Hepatocyte (in vitro differentiated cells): Measurements from ENCODE around the gene FBXO15. TPM values are rescaled to one million over a fixed set of nuclear protein-coding genes. Genes with fewer than 3 reads are reported as not detected.

Source experiments
- DNase-seq: peaks from one replicate; pipeline ENCODE4 v3.0.0-alpha.2; 2016; ENCODE audit warnings: low spot score
- H2AFZ ChIP-seq: fragments of 200-600 bp; sonication (generic); 2 replicates; pipeline ENCODE4 v1.6.0; 2016; ENCODE audit warnings: antibody characterized with exemption, mild to moderate bottlenecking
- H3K27ac ChIP-seq: fragments of 200-600 bp; sonication (generic); 2 replicates; pipeline ENCODE4 v1.5.1; 2016; ENCODE audit warnings: mild to moderate bottlenecking
- H3K27me3 ChIP-seq: fragments of 200-600 bp; sonication (generic); 2 replicates; pipeline ENCODE4 v1.6.1; 2016
- H3K36me3 ChIP-seq: fragments of 200-600 bp; sonication (generic); replicated peaks from 2 replicates; pipeline ENCODE4 v1.5.1; 2016; ENCODE audit warnings: low read depth; ENCODE audit not compliant: insufficient read depth
- H3K4me1 ChIP-seq: fragments of 200-600 bp; sonication (generic); 2 replicates; pipeline ENCODE4 v1.5.1; 2016; ENCODE audit warnings: mild to moderate bottlenecking, moderate library complexity; ENCODE audit not compliant: insufficient read depth
- H3K4me2 ChIP-seq: fragments of 200-600 bp; sonication (generic); 2 replicates; pipeline ENCODE4 v1.6.0; 2016
- H3K4me3 ChIP-seq: fragments of 200-600 bp; sonication (generic); 2 replicates; pipeline ENCODE4 v1.5.1; 2016; ENCODE audit warnings: mild to moderate bottlenecking
- H3K79me2 ChIP-seq: fragments of 200-600 bp; sonication (generic); 2 replicates; pipeline ENCODE4 v1.6.0; 2017; ENCODE audit warnings: mild to moderate bottlenecking
- H3K9me2 ChIP-seq: fragments of 200-600 bp; sonication (generic); replicated peaks from 2 replicates; pipeline ENCODE4 v1.6.0; 2017; ENCODE audit warnings: mild to moderate bottlenecking; ENCODE audit not compliant: insufficient read depth
- H3K9me3 ChIP-seq: fragments of 200-600 bp; sonication (generic); 2 replicates; pipeline ENCODE4 v1.5.1; 2016; ENCODE audit warnings: low read depth, mild to moderate bottlenecking
- H4K20me1 ChIP-seq: fragments of 200-600 bp; sonication (generic); 2 replicates; pipeline ENCODE4 v1.6.0; 2016; ENCODE audit warnings: mild to moderate bottlenecking; ENCODE audit not compliant: insufficient read depth, poor library complexity, severe bottlenecking
- EZH2 ChIP-seq: fragments of 200-600 bp; sonication (generic); IDR thresholded peaks from 2 replicates; pipeline ENCODE4 v1.6.1; 2016; ENCODE audit warnings: antibody characterized with exemption, mild to moderate bottlenecking, borderline replicate concordance
- EZH2phosphoT487 ChIP-seq: fragments of 200-600 bp; sonication (generic); IDR thresholded peaks from one replicate; pipeline ENCODE4 v1.6.1; 2018; ENCODE audit warnings: antibody characterized with exemption, mild to moderate bottlenecking, low read depth, moderate library complexity; ENCODE audit not compliant: unreplicated experiment, severe bottlenecking
- WGBS: methylation state at CpG from one replicate; pipeline ENCODE4 v1.1.6; 2016; ENCODE audit warnings: low lambda C conversion rate; ENCODE audit errors: missing lambda C conversion rate; 5-methylcytosine and 5-hydroxymethylcytosine counted together
- polyA plus RNA-seq: library from polyadenylated mRNA; unstranded; fragments of >200 nt; fragmentation: Nextera tagmentation; extraction: Ambion mirVana; gene quantifications from 2 replicates; pipeline ENCODE4 v1.2.1, GENCODE V29; 2016
- total RNA-seq: library from RNA; depleted of rRNA; stranded (reverse); fragments of >200 nt; gene quantifications from 2 replicates; pipeline ENCODE4 v1.2.3, GENCODE V29; 2014
- TF ChIP-seq, protein P1 (sequence below): fragments of 200-600 bp; sonication (generic); IDR thresholded peaks from 2 replicates; pipeline ENCODE4 v1.5.1; 2016; ENCODE audit warnings: antibody characterized with exemption, mild to moderate bottlenecking; ENCODE audit not compliant: poor library complexity

FBXO15 gene
- total and polyA plus RNA-seq, 2 experiments from 2014 or later, result 0.69 to 0.93 TPM

GRCh38 chr18:74142252-74142651 lies 5.4 kb downstream of the FBXO15 start:
- 83% methylated on average over 2 of the region's 2 CpGs for WGBS
- no peaks in the 10 kb centered on the region for H3K36me3 ChIP-seq
- DNase-seq, result no peak
- TF ChIP-seq EZH2phosphoT487, result no peak
- TF ChIP-seq, protein P1, sequence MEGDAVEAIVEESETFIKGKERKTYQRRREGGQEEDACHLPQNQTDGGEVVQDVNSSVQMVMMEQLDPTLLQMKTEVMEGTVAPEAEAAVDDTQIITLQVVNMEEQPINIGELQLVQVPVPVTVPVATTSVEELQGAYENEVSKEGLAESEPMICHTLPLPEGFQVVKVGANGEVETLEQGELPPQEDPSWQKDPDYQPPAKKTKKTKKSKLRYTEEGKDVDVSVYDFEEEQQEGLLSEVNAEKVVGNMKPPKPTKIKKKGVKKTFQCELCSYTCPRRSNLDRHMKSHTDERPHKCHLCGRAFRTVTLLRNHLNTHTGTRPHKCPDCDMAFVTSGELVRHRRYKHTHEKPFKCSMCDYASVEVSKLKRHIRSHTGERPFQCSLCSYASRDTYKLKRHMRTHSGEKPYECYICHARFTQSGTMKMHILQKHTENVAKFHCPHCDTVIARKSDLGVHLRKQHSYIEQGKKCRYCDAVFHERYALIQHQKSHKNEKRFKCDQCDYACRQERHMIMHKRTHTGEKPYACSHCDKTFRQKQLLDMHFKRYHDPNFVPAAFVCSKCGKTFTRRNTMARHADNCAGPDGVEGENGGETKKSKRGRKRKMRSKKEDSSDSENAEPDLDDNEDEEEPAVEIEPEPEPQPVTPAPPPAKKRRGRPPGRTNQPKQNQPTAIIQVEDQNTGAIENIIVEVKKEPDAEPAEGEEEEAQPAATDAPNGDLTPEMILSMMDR, result no peak
- no peak for TF ChIP-seq EZH2
- H3K27ac ChIP-seq, result no peak overlapping the region
- H3K4me1 ChIP-seq, result peaks cover 3% of the 10 kb centered on the region
- no peak overlapping the region for H3K4me2 ChIP-seq
- H2AFZ ChIP-seq, result no peak overlapping the region
- H3K4me3 ChIP-seq, result no peak overlapping the region
- no peaks in the 10 kb centered on the region for H3K9me2 ChIP-seq
- no peaks in the 10 kb centered on the region for H4K20me1 ChIP-seq
- H3K79me2 ChIP-seq, result no peaks in the 10 kb centered on the region
- H3K9me3 ChIP-seq, result no peaks in the 10 kb centered on the region
- H3K27me3 ChIP-seq, result peaks cover 6% of the 10 kb centered on the region

GRCh38 chr18:74141667-74142066 lies 6.0 kb downstream of the FBXO15 start:
- Histone ChIP-seq H3K4me2 (no peak overlapping the region), H3K9me2 (no peaks in the 10 kb centered on the region), H3K9me3 (no peaks in the 10 kb centered on the region), H3K79me2 (no peaks in the 10 kb centered on the region), H2AFZ (no peak overlapping the region), H3K36me3 (no peaks in the 10 kb centered on the region), H3K27ac (no peak overlapping the region), H3K4me1 (no peaks in the 10 kb centered on the region), H3K27me3 (peaks cover 6% of the 10 kb centered on the region), H3K4me3 (no peak overlapping the region), H4K20me1 (no peaks in the 10 kb centered on the region)
- TF ChIP-seq, protein P1, result no peak
- no peak for TF ChIP-seq EZH2
- TF ChIP-seq EZH2phosphoT487, result no peak
- DNase-seq, result no peak
- 86% methylated on average over 2 of the region's 2 CpGs for WGBS

GRCh38 chr18:74140582-74140981 lies 7.1 kb downstream of the FBXO15 start:
- peaks cover 6% of the 10 kb centered on the region for H3K27me3 ChIP-seq
- WGBS, result 81% methylated on average over 1 of the region's 1 CpG
- no peak overlapping the region for H3K4me3 ChIP-seq
- TF ChIP-seq, protein P1, result no peak
- TF ChIP-seq EZH2phosphoT487 (no peak), EZH2 (no peak)
- no peaks in the 10 kb centered on the region for H3K4me1 ChIP-seq
- no peak overlapping the region for H3K27ac ChIP-seq
- H3K36me3 ChIP-seq, result no peaks in the 10 kb centered on the region
- H3K9me3 ChIP-seq, result no peaks in the 10 kb centered on the region
- DNase-seq, result no peak
- no peaks in the 10 kb centered on the region for H3K79me2 ChIP-seq
- H2AFZ ChIP-seq, result no peak overlapping the region
- H4K20me1 ChIP-seq, result no peaks in the 10 kb centered on the region
- no peaks in the 10 kb centered on the region for H3K9me2 ChIP-seq
- H3K4me2 ChIP-seq, result no peak overlapping the region

DNA sequence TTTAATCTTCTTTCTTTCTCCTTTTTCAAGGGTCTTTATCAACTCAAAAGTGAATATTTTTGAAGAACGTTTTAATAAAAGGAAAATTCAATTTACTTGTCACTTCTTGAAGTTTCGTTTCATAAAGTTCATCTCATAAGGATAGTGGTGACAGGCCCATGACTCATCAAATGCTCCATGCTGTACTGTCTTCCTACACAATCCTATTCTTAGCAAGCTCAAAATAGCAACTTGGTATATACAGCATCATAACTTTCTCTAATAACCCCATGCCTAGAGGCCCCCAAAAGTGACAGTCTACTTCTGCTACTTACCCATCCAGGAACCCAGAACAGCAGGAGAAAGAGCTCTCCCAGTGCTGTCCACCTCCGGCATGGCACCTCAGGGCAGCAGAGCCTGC lies 7.7 kb downstream of the FBXO15 start:
- peaks cover 6% of the 10 kb centered on the region for H3K27me3 ChIP-seq
- H3K36me3 ChIP-seq, result no peaks in the 10 kb centered on the region
- no peak for DNase-seq
- H4K20me1 ChIP-seq, result no peaks in the 10 kb centered on the region
- no peaks in the 10 kb centered on the region for H3K79me2 ChIP-seq
- TF ChIP-seq EZH2phosphoT487 (no peak), EZH2 (no peak)
- TF ChIP-seq, protein P1, result no peak
- no peaks in the 10 kb centered on the region for H3K4me1 ChIP-seq
- WGBS, result 69% methylated on average over 3 of the region's 3 CpGs
- no peak overlapping the region for H2AFZ ChIP-seq
- H3K9me3 ChIP-seq, result no peaks in the 10 kb centered on the region
- H3K9me2 ChIP-seq, result no peaks in the 10 kb centered on the region
- H3K4me3 ChIP-seq, result no peak overlapping the region
- no peak overlapping the region for H3K27ac ChIP-seq
- no peak overlapping the region for H3K4me2 ChIP-seq
